ENCODE data around the gene CLEC4D. TPM values are rescaled to one million over a fixed set of nuclear protein-coding genes. Genes with fewer than 3 reads are reported as not detected.
"Not testable (repeated sequence)": the region's sequence is repeated elsewhere in the genome, so short reads cannot be mapped to it uniquely, and the experiment has no call there.

CLEC4D gene
- total RNA-seq, 1 donor from 2014 or later = not detected

DNA sequence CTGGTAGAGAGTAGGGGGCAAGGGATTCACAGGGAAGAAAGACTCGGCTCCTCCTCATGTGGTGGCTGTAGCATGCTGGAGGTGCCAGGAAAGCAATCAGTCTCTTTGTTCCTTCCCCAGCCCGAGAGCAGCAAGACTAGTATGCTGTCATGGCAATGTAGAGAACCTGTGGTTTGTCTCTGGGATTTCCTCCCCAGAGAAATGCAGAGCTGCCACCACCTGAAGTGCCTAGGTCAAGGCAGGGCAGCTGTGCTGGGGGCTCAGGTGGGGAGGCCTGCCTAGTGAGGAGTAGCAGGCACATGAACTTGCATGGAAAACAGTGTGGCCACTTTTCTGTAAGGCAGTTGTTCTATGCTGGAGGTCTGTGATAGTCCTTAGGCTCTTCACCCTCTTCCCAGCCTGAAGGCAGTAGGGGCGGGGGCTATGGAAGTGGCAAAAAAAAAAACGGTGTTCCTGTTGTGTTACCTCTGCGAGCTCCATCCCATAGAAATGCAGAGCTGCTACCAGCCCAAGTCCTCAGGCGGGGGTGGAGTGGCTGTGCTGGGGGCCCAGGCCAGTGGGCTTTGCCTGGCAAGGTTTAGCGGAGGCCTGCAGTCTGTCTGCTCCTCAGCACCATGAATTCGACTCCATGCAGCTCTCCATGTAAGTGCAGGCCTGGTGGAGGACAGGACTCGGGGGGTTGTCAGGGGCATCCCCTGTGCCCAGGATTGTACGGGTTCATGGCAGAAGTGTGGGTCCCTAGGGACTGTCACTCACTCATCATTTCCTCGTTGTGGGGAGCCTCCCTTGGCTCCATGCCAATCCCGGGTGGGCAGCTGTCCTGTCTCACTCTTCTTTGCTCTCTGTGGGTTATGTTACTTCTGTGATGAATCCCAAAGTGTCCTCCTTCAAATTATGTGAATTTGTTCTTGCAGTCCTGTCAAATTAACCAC is 4.1 kb upstream of the CLEC4D start:
- H3K4me1 Mint-ChIP-seq = no peaks in the 10 kb centered on the region
- DNase-seq (ENCODE audit: low spot score in 2 of 2, unreplicated experiment in 2 of 2) = no peak
- H3K36me3 Mint-ChIP-seq = no peaks in the 10 kb centered on the region
- no peak for TF ChIP-seq CTCF (IDR thresholded peaks at IDR 0.05; ENCODE audit: unreplicated experiment)
- no peak overlapping the region for H3K27ac Mint-ChIP-seq
- peaks cover 4% of the 10 kb centered on the region for H3K9me3 Mint-ChIP-seq
- H3K27me3 Mint-ChIP-seq (ENCODE audit: low read depth) = no peaks in the 10 kb centered on the region
- H3K4me3 Mint-ChIP-seq = no peak overlapping the region

GRCh38 chr12:8517971-8518370 is 4.7 kb downstream of the CLEC4D start:
- peaks cover 9% of the 10 kb centered on the region for H3K27me3 Mint-ChIP-seq (ENCODE audit: low read depth)
- TF ChIP-seq CTCF (IDR thresholded peaks at IDR 0.05; ENCODE audit: unreplicated experiment) = no peak
- H3K27ac Mint-ChIP-seq = no peak overlapping the region
- no peak for DNase-seq (ENCODE audit: low spot score in 2 of 2, unreplicated experiment in 2 of 2)
- no peak overlapping the region for H3K4me3 Mint-ChIP-seq
- peaks cover 3% of the 10 kb centered on the region for H3K9me3 Mint-ChIP-seq
- H3K36me3 Mint-ChIP-seq = no peaks in the 10 kb centered on the region
- no peaks in the 10 kb centered on the region for H3K4me1 Mint-ChIP-seq

DNA sequence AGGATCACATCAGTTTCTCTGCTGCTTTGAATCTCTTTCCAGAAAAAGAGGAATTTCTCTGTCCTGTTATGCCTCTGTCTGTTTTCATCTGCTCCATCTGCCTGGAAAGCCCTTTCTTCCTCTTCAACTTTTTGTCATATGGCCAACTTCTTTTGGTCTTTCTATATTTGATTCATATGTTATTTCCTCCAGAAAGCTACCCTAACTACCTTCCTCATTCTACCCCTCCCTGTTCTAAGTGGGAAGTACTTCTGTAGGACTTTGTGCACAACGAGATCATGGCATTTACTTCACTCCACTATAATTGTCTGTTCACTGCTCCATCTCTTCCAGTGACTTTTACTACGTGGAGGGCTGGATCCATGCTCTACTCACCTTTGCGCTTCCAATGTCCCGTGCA is 5.9 kb downstream of the CLEC4D start:
- Mint-ChIP-seq H3K27me3 (ENCODE audit: low read depth) (peaks cover 9% of the 10 kb centered on the region), H3K4me3 (no peak overlapping the region), H3K27ac (no peak overlapping the region), H3K36me3 (no peaks in the 10 kb centered on the region), H3K9me3 (peaks cover 13% of the 10 kb centered on the region), H3K4me1 (no peaks in the 10 kb centered on the region)
- no peak for TF ChIP-seq CTCF (IDR thresholded peaks at IDR 0.05; ENCODE audit: unreplicated experiment)
- no peak for DNase-seq (ENCODE audit: low spot score in 2 of 2, unreplicated experiment in 2 of 2)

- H3K36me3 Mint-ChIP-seq = peaks cover 5% of the 10 kb centered on the region
- no peak overlapping the region for H3K4me3 Mint-ChIP-seq
- TF ChIP-seq CTCF (IDR thresholded peaks at IDR 0.05; ENCODE audit: unreplicated experiment) = no peak
- no peak overlapping the region for H3K27ac Mint-ChIP-seq
- peaks cover 33% of the 10 kb centered on the region for H3K9me3 Mint-ChIP-seq
- H3K27me3 Mint-ChIP-seq (ENCODE audit: low read depth) = no peaks in the 10 kb centered on the region
- no peak for DNase-seq (ENCODE audit: low spot score in 2 of 2, unreplicated experiment in 2 of 2)
- H3K4me1 Mint-ChIP-seq = no peaks in the 10 kb centered on the region
Measured at GRCh38 chr12:8527250-8528130, 14.2 kb downstream of the CLEC4D start.

DNA sequence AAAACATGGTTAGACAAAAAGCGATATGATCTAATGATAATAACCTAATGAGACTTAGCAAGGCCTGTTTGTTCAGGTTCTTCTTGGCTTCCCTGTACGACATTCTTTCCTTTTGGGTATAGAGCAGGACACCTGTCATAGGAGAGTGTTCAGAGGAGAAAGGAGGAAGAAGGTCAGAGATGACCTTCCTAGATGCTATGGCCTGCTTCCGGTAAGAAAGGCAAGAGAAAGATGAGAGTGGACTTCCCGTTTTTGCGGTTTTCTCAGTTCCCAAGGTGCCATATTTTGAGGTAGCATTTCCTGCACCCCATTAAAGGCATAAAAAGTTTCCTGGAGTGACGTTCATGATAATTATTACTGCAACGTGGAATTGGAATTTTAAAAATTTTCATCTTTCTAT is 18.7 kb downstream of the CLEC4D start:
- Mint-ChIP-seq H3K27ac (no peak overlapping the region), H3K4me3 (no peak overlapping the region), H3K9me3 (no peaks in the 10 kb centered on the region), H3K27me3 (ENCODE audit: low read depth) (peaks cover 1% of the 10 kb centered on the region), H3K4me1 (no peaks in the 10 kb centered on the region), H3K36me3 (no peaks in the 10 kb centered on the region)
- no peak for TF ChIP-seq CTCF (IDR thresholded peaks at IDR 0.05; ENCODE audit: unreplicated experiment)
- no peak for DNase-seq (ENCODE audit: low spot score in 2 of 2, unreplicated experiment in 2 of 2)

DNA sequence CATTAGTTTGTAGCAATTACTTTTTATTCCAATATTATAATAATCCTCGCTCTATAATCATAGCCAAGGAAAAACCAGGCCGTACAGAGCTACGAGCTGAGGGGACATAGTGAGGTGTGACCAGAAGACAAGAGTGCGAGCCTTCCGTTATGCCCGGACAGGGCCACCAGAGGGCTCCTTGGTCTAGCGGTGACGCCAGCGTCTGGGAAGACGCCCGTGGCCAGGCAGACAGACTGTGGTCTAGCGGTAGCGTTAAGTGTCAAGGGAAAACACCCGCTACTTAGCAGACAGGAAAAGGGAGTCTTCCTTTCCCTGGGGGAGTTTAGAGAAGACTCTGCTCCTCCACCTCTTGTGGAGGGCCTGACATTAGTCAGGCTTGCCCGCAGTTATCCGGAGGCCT is 24.5 kb downstream of the CLEC4D start:
- not testable (repeated sequence) for H3K4me3 Mint-ChIP-seq; DNase-seq (ENCODE audit: low spot score in 2 of 2, unreplicated experiment in 2 of 2); H3K27ac Mint-ChIP-seq; H3K9me3 Mint-ChIP-seq; H3K36me3 Mint-ChIP-seq; H3K27me3 Mint-ChIP-seq (ENCODE audit: low read depth); H3K4me1 Mint-ChIP-seq

DNA sequence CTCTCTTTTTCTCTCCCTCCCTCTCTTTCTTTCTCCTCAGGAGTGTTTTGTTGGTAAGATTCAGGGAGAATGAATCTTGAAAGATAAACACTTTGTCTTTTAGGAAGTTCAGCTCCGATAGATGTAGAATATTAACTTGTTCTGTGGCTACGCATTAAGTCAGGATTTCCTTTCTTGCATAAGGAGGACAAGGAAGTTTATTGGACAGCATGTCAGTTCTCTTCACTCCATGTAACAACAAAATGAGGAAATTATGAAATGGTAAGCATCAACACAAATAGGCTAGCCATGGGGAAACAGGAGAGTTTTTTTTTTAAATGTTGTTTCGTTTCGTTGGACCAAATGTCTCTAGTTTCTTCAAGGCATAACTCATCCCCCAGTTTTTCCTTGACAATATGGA is 27.5 kb downstream of the CLEC4D start, which contains the start of gene CLEC4E:
Gene CLEC4E, minus strand, starts transcription at position 75 of the 400 bp plus-strand sequence. CDS start 108 bp downstream, outside the sequence.
- not testable (repeated sequence) for H3K27ac Mint-ChIP-seq; DNase-seq (ENCODE audit: low spot score in 2 of 2, unreplicated experiment in 2 of 2); H3K36me3 Mint-ChIP-seq; H3K4me1 Mint-ChIP-seq; H3K27me3 Mint-ChIP-seq (ENCODE audit: low read depth); H3K9me3 Mint-ChIP-seq; H3K4me3 Mint-ChIP-seq
